HG03108 (cell line): ENCODE measurements around the gene TGOLN2.

Experiments used
- ATAC-seq: cut with Tn5 transposase; IDR thresholded peaks from one replicate; pipeline ENCODE4 v1.9.1; 2021; ENCODE audit warnings: moderate library complexity; ENCODE audit not compliant: unreplicated experiment

The TGOLN2 gene

GRCh38 chr2:85269959-85270358 is 57.8 kb downstream of the TGOLN2 start:
- no peak for ATAC-seq
